Body of pancreas (tissue), 4 donors: ENCODE measurements around the gene ANKH.

Experiments used
- POLR2A ChIP-seq, 3 donors: fragments of 450-650 bp; IDR thresholded peaks; one replicate each; pipeline ENCODE4 v1.6.1; 2016; ENCODE audit warnings: antibody characterized with exemption in 3 of 3, mild to moderate bottlenecking in 2 of 3
- TF ChIP-seq, protein P1 (sequence below), 7 experiments: fragments of 450-650 bp in 4 of 7; fragments of 200-600 bp in 3 of 7; sonication (generic) in 3 of 7; IDR thresholded peaks; one replicate each; pipeline ENCODE4 v1.5.1; 2016 to 2019; ENCODE audit warnings: antibody characterized with exemption in 7 of 7

DNA sequence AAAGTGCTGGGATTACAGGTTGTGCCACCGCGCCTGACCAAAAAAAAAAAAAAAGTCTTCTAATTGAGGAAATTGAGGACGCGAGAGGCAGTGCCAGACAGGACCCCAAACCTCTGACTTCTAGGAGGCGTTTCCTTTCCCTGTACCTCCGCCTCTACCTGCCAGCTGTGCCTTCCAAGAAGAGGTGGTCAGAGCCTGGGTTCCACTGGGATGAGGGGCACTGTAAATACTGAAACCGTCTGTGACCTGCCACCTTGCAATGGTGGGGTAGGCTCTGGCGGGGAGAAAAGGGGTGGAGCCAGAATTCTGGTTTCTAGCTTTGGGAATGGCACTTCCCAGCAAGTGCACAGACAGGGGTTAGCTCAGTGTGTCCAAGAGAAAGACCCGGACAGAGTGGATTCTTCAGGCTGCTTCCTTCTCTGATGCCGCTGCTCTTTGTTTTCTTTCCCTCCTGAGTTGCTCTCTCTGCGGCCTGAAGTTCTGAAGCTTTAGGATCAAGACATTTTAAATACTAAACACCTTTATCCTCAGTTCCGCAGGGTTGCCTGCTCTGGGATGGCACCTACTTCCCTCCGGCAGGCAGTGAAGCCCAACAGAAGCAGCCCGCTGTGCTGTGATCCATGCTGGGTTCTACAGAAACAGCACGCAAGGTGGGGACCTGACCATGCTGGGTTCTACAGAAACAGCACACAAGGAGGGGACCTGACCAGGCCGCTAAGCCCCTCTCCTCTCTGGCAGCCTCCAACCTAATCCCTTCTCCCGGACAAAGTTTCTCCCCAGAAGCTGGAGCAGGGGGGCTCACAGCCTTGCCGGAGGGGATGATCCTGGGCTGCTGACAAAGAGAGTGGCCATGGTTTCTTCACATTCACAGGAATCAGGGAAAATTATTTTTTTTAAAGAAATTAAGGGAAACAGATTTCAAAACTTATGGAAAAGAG is 141.9 kb downstream of the ANKH start:
- TF ChIP-seq POLR2A (IDR thresholded peaks at IDR 0.05) = no peak
- TF ChIP-seq, protein P1, sequence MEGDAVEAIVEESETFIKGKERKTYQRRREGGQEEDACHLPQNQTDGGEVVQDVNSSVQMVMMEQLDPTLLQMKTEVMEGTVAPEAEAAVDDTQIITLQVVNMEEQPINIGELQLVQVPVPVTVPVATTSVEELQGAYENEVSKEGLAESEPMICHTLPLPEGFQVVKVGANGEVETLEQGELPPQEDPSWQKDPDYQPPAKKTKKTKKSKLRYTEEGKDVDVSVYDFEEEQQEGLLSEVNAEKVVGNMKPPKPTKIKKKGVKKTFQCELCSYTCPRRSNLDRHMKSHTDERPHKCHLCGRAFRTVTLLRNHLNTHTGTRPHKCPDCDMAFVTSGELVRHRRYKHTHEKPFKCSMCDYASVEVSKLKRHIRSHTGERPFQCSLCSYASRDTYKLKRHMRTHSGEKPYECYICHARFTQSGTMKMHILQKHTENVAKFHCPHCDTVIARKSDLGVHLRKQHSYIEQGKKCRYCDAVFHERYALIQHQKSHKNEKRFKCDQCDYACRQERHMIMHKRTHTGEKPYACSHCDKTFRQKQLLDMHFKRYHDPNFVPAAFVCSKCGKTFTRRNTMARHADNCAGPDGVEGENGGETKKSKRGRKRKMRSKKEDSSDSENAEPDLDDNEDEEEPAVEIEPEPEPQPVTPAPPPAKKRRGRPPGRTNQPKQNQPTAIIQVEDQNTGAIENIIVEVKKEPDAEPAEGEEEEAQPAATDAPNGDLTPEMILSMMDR (IDR thresholded peaks at IDR 0.05) = no peak
